Sigmoid colon (tissue), 4 donors: ENCODE measurements around the gene ADGRV1.
"Not testable (repeated sequence)": the region's sequence is repeated elsewhere in the genome, so short reads cannot be mapped to it uniquely, and the experiment has no call there.

Experiments used
- CTCF ChIP-seq, 4 experiments: fragments of 450-650 bp in 3 of 4; fragments of 200-600 bp in 1 of 4; IDR thresholded peaks; one replicate each; pipeline ENCODE4 v1.5.1; 2016 to 2019; ENCODE audit warnings: antibody characterized with exemption in 4 of 4, mild to moderate bottlenecking in 3 of 4, moderate library complexity in 2 of 4
- POLR2A ChIP-seq, 2 donors: fragments of 450-650 bp; IDR thresholded peaks; one replicate each; pipeline ENCODE4 v1.6.1; 2016; ENCODE audit warnings: antibody characterized with exemption in 2 of 2, mild to moderate bottlenecking in 2 of 2, moderate library complexity in 2 of 2
- POLR2AphosphoS5 ChIP-seq, 4 donors: sonication (generic); formaldehyde crosslinking; IDR thresholded peaks; one replicate each; pipeline ENCODE4 v1.6.1; 2017; ENCODE audit warnings: antibody characterized with exemption in 4 of 4

- not testable (repeated sequence) for TF ChIP-seq POLR2A, POLR2AphosphoS5, CTCF (IDR thresholded peaks at IDR 0.05)
These were observed 365.6 kb downstream of the ADGRV1 start for GRCh38 chr5:90924222-90924621.
